GM19025 (cell line): Measurements from ENCODE around the gene PLEKHA1.

Experiments used
- ATAC-seq: cut with Tn5 transposase; IDR thresholded peaks from one replicate; pipeline ENCODE4 v1.9.1; 2021; ENCODE audit warnings: mild to moderate bottlenecking, low read depth, moderate library complexity; ENCODE audit not compliant: unreplicated experiment

PLEKHA1 gene

DNA sequence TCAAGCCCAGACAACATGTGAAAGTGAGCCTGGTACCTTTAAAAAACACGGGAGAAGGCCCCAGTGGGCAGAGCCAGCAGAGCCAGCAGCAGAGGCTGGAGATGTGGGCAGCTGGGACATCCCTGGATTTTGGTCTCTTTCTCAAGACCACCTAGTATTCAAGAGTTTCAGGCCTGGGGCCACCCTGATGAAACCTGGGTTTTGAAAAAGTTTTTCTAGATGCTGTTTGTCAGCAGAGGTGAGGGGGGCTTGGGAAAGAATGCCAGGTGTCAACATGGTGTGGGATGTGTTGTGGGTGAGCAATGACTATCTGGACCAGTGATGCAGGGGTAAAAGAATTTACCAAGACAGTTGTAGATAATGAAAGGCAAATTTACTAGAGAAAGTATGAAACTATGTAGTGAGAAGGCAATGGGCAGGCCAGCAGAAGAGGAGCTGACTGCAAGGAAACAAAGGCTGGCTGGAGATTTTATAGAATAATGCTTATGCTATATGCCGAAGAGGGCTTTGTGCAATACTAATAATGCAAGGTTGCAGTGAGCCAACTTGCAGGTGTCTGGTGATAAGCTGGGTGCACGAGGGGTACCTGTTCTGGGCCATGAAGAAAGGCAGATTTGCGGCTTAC is 28.1 kb upstream of the PLEKHA1 start:
- no peak for ATAC-seq

DNA sequence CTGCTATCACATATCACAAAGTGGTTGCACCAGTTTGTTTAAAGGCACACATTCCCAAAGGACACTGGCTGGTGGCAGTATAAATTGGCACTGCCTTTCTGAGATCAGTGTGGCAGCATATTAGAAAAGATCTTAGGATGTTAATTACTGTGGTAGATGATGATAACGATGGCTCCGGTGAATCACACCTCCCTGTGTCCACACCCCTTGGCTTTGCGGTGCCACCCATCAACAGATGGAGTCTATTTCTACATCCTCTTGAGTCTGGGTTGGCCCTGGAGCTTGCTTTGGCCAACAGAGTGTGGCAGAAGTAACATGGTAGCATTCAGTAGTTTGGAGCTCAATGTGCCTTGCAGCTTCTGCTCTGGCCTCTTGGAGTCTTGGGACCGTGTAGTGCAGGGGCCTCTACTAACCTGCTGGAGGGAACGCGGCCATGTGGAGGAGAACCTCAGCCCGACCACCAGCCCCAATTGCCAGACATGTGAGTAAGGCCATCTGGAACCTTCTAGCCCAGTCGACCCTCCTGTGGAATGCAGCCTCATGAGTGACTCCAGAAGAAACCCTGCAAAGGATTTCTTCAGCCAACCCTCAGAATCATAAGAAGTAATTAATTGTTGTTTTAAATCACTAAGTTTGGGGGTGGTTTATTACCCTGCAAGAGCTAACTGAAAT is 27.2 kb upstream of the PLEKHA1 start:
- no peak for ATAC-seq

DNA sequence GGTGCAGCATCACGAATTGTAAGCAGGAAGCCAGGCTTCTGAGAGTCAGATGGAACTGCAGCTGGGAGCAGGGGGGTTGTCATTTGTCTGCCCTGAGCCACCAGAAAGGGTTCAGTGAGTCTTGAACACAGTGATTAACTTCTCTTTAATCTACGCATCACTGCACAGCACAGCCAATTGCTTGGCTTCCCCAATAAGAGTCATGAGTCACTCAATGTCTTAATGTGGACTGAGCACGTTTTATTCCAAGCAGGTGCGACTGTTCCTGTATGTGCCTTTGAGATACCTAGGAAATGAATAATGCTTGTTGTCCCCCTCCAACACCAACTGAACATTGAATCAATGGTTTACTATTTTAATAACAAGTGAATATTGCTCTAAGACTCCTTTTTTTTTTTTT is 26.0 kb upstream of the PLEKHA1 start:
- ATAC-seq, result no peak

DNA sequence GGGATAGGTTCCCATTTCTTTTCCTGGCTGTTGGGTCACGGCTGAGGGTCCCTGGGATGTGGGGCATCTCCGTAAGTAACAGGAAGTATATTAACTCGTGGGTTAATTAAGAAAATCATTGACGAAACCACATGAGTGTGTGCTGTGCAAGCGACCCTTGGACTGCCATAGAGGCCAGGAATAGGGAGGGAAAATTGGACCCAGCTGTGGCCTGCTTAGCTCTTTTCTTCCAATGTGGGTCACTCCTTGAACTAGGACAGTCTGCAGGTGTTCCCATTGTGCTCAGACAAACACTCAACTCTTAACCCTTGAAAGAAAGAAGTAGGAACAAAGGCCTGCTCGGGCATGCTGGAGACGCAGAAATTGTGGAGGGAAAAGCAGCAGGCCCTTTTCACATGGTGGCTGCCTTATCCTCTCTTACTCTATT is 25.6 kb upstream of the PLEKHA1 start:
- ATAC-seq, result no peak

DNA sequence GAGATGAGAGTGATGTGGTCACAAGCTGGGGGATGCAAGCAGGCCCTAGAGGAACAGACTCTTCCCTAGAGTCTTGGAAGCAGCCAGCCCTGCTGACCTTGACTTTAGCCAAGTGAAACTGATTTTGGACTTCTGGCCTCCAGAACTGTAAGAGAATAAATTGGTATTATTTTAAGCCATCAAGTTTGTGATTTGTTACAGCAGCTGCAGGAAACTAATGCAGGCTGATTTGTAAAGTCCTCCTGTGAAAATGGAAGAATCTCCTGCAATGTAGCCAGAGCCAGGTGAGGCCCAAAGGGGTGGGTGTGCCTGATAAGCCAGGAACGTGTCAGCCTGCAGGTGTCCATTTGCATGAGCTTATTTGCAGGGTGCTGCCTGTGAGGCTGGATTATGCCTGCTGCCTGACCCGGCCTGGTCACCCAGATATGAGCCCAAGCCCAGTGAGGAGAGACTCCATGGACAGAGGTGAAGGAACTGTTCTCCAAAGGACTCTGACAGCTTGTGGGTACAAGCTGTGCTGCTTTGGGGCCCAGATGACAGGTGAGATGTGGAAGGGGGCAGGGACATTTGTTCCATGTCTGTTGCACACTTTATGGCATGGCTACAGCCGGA is 24.6 kb upstream of the PLEKHA1 start:
- ATAC-seq, result no peak

DNA sequence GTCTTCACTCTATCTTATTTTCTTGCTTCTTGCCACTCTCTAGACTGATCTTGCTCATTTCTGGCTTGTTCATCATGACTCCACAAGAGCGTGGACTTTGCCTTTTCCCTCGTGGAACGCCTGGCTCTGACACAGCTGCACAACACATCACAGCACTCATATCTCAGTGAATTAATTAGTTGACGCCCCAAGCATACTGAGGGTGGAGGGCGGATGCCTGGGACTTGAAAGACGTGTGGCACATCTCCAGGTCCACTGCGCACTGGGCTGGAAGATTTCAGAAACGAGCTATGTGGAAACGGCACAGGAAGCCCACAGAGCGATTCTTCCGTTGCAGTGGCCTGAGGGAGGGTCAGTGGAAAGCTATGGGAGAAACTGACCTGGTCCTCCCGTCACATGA is 23.6 kb upstream of the PLEKHA1 start:
- ATAC-seq, result no peak

DNA sequence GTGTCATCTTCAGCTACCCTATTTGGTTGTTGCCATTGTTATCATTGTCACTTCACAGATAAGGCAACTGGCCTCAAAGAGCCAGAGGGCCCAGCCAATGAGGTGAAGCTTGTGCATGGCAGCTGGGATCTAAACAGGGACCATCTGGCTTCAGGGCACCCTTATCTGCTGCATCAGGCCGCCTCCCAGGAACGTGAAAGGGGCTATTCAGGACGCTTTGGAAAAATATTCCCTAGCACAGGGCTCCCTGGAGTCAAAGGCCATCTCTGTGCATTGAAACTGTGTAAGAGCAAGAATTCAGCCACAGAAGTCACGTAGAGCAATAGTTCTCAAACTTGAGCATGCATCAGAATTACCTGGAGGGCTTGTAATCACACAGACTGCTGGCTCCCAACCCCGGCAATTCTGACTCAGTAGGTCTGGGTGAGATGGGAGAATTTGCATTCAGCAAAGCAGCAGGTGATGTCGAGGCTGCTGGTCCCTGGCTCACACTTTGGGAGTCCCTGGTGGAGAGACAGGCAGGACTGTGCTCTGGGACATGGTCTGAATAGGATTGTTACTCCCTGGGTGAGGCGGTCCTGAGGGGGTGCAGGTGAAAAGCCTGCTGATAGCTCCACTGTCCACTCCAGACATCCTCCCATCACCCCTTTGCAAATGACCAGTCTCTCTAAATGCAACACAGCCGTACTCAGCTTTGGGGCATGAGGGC is 21.5 kb upstream of the PLEKHA1 start:
- no peak for ATAC-seq

DNA sequence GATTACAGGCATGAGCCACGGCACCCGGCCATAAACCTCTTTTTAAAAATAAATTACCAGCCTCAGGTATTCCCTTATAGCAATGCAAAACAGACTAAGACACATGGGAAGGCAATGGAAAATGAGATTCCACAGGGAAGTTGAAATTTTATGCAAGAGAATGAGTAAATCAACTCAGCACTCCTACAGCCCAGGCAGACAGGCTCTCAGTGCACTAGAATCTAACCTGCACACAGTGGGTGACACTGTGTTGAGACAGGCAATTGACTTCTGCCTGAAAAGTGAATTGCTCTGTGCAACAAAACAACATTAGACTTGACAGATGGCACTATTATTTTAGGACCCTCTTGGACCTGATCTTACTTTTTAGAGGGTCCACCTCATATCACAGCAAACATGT is 20.1 kb upstream of the PLEKHA1 start:
- ATAC-seq, result no peak

DNA sequence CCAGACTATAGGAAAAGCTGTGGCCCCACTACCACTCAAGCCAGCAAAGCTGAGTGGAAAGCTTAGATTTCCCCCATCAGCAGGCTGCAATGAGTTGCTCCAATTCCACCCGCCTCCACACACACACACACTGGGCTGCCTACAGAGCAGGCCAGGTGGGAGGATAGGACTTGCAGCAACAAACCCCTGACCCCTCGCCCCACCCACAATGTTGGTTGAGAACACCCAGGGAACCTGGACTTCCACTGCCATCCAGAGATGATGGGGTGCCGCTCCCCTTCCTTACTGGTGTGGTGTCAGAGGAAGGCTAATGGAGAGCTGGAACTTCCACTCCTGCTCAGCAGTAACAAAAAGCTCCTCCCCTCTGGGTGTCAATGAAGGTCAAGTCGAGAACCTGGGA is 16.8 kb upstream of the PLEKHA1 start:
- no peak for ATAC-seq

DNA sequence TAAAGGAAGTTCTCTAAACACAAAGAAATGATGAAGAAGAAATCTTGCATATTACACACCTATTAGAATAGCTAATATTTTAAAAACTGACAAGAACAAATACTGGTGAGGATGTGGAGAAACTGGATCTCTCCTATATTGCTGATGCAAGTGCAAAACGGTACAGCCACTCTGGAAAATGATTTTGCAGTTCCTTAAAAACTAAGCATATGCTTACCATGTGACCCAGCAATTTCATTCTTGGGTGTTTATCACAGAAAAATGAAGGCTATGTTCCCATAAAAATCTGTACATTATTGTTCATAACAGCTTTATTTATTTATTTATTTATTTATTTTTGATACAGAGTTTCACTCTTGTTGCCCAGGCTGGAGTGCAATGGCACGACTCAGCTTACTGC is 14.9 kb upstream of the PLEKHA1 start:
- ATAC-seq, result no peak

DNA sequence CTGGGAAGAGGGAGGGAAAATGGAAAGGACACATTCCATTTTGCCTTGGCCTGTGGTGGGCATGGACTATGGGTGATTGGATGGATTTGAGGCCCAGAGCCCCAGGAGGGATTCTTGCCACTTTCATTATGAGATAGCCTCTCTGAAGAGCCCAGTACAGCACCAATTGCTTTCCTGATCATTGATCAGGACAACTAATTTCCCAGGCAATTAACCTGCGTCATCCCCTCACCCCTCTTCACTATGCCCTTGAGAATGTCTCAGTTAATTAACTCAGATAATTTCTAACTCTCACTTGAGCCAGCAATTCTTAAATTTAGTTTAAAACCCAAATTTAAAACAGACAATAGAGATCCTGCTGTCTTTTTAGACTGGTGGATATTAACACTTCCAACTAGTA is 13.5 kb upstream of the PLEKHA1 start:
- ATAC-seq, result no peak

DNA sequence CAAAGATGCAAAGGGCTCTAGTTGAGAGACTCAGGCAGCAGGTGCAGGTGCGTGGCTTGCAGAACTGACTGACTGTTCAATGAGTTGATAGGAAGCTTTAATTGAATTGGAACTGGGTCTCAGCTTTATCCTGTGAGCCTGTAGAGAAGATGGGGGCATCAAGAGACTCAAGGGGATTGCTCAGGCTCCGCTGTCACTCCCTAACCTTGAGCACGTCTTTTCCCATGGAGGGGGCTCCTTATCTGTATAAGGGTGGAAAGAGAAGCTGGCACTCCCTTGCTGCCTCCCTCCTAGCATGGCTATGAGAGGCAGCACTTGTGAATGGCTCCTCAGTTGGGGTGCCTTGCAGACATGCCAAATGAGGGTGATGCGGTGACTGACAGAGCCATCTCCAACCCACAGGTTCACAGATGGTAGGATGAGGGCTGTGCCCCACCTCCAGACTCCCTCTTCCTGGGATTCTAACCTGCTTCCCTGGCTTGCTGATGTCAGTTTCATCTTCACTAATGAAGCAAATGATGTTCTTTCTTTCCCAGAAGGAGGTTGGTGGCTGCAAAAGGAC is 12.4 kb upstream of the PLEKHA1 start:
- ATAC-seq, result no peak

DNA sequence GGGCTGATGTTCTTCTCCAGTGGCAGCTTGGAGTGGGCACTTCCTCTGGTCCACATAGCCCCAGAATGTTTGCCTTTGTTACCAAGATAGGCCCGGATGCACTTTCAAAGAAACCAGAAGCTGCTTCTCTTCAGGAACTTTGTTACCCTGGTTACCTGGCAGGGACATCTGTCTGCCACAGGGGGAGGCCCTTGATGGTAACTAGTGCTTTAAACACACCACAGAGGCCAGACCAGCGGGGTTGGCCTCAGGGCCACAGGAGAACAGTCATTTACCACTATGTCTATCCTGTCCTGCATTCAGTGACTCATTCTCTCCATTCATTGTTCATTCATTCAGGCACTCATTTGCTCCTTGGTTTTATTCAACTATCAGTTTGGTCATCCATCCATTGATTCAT is 11.9 kb upstream of the PLEKHA1 start:
- ATAC-seq, result no peak

DNA sequence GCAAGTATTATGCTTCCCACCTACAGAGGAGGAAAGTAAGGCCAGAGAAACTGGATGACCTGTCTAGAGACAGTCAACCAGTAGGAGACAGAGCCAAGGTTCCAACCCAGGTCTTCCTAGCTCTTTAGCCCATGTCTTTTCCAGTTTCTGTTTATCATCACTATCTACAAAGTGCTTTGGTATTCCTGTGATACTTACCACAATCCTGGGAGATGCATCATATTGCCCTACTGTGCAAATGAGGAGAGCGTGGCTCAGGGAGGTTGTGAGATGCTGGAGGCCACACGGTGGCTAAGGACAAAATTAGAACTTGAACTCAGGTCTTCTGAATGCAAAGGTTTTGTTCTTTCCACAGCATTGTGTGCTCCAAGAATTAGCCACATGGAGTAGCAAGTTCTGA is 11.2 kb upstream of the PLEKHA1 start:
- ATAC-seq, result no peak

DNA sequence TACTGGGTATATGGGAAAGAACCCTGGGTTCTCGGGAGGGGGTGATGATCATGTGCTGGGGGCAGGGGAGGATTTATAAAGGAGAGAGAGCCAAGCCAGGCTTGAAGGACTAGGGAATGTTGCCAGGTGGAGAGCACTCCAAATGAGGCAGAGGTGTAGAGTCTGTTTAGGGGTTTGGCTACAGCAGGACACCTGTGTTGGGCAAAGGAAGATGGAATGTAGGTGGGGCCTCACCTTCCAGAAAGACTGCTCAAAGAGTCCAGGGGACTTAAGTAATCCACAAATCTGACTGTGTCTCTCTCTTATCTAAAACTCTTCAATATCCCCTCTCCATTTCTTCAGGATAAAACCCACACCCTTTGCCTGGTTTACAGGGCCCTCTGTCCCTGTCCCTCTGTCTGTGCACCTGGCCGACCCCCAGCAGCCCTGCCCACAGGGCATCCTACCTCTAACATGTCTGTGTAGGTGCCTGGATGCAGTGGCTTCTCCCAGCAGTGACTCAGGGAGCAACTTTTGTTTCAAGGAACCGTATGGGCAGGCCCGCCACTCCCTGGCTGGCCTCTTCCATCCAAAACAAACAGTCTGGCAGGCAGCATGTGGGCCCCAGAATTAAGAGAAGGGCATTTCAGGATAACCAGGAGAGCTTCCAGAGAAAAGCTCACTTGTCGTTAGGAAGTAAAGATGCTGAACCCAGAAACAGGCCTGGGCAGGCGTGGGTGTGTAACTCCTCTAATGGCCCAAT is 10.6 kb upstream of the PLEKHA1 start:
- ATAC-seq, result no peak

DNA sequence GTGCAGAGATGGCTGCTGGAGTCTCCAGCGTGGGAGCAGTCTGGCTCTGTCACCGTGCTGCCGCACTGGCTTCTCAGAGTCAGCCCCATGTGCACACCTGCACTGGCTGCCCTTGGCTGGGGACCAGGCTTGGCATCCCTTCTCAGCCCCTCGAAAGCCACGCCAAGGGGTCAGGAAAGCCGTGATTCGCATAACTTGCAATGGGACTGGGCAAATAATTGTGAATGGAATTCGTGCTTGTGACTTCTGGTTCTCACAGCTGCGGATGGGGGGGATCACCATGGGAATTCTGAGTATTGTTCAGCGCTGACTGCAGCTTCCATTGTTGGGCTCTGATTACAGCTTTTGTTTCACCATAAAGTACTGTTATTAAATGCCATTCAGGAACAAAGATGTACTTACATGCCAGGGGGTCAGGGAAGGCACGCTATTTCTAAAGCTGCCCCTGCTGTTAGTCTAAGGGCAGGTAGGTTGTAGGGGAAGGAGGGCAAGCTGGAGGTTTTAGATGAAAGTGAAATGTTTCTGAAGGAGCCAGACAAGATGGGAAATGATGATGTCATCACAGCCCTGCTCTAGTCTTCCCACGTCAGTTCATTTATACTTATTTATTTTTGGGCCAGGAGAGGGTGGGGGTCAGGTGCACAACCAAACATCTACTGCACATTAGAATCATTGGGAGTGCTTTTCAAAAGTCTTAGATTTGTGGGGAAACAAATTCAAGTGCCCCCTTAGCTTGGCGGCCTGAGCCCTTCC is 5.8 kb upstream of the PLEKHA1 start:
- ATAC-seq, result no peak

DNA sequence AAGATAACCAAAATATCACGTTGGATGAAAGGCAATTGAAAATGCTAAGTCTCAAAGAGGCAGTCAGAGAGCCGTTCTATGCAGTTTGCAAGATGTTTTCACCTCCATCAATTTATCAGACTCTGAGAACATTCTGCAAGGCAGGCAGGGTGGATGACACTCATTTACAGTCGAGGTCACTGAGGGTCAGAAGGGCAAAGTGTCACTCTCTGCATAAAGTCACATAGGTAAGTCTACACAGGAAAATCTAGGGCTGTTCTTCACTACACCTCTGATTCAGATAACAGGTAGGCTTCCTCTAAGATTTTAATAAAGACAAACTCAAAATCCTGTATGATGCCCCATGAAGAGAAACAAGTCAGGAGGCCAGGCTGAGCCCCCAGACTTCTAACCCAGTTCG is 1.4 kb upstream of the PLEKHA1 start:
- no peak for ATAC-seq

DNA sequence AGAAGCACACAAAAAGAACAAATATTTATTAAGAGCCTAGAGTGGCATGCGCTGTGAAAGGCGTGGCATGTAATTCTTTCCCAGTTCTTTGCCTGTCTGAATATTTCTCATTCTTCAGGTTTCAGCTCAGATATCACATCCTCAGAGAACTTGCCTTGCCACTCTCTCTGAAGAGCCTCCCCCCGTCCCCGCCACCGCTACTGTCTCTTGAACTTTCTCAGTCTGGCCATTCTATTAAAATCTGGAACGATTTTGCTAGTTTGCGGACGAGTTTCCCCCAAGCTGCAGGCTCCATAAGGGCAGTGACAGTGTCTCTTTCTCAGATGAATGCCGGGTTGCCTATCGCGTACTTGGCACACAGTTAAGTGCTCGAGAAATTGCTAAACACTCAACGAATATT is 787 bp upstream of the PLEKHA1 start:
- ATAC-seq, result no peak

DNA sequence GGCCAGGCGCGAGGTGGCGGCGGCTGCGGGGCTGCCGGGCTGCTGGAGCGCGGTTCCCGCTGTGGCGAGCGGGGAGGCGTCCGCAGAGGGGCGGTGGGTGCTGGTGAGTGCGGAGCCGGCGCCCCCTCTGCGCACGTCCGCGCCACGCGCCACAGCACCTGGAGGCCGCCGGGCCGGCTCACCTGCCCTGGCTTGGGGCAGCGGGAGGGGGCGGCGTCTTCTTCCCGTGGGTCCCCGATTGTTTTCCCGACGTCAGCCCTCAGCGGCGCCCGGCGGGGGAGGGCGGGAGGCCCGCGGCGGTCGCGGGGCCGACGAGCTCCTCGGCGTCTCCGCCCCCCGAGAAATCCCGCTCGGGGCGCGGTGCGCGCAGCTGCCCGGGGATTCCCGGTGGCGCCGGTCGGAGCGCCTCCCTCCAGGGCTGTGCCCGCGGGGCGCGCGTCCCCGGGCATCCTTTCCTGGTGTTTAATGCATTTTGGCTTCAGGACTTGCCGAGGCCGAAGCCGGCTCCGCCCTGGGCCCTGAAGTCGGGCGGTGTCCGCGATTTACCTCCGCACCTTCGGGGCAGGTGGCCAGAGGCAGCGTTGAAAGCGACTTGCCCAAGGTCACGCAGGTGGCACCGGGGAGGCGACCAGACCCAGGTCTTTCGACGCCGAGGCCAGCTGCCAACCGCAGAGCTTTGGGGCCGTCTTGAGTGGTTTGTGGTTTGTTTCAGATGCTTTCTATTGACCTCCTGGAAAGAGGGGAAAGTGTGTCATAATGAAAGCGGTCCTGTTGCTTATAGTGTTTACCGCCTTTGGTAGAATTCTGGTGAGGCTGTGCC is 561 bp downstream of the PLEKHA1 start:
- ATAC-seq, result peak; percentile 39
